ENCODE data around the gene GPRIN1.

The GPRIN1 gene

GRCh38 chr5:176647030-176647842 lies 37.3 kb upstream of the GPRIN1 start, which contains the start of gene TSPAN17:
TSPAN17 (plus strand) TSS chr5:176647484; CDS start chr5:176647616, 132 bp downstream.
- Histone ChIP-seq H3K4me3 (peak within 1 kb of the TSS; percentile 64 to 82 (median 74)), H3K9ac (peak within 1 kb of the TSS; percentile 76 to 92 (median 85)), H3K9me3 (replicated peaks in 1 of 11) (no peaks in the 10 kb centered on the region), H4K20me1 (peaks cover 21 to 45% (median 41%) of the 10 kb centered on the region in 11 experiments; a peak in 20 of 22 replicates), H3K4me2 (peak within 1 kb of the TSS; percentile 95 to 100 (median 99)), H3K4me1 (peaks cover 52 to 79% (median 73%) of the 10 kb centered on the region in 10 experiments), H3K27ac (peak within 1 kb of the TSS; percentile 76 to 91 (median 84)), H3K36me3 (peaks cover 0 to 3% (median 0%) of the 10 kb centered on the region in 11 experiments; a peak in 2 of 22 replicates), H3K27me3 (peaks cover 0 to 10% (median 0%) of the 10 kb centered on the region in 11 experiments; a peak in 1 of 22 replicates)
- TF ChIP-seq Cebpa-rat (IDR thresholded peaks at IDR 0.05) = no peak

- peak overlapping the region; percentile 75 to 99 (median 89) for H3K4me2 ChIP-seq
- peaks cover 0 to 10% (median 0%) of the 10 kb centered on the region in 11 experiments; a peak in 1 of 22 replicates for H3K27me3 ChIP-seq
- no peak for TF ChIP-seq Cebpa-rat (IDR thresholded peaks at IDR 0.05)
- H3K9ac ChIP-seq = peak overlapping the region; percentile 39 to 88 (median 84); a peak in 20 of 22 replicates
- no peaks in the 10 kb centered on the region for H3K36me3 ChIP-seq
- H3K27ac ChIP-seq = peak overlapping the region in 10 of 11 experiments; percentile 44 to 91 (median 78); a peak in 19 of 22 replicates
- peak overlapping the region in 9 of 10 experiments; percentile 64 to 82 (median 74); a peak in 16 of 20 replicates for H3K4me3 ChIP-seq
- H4K20me1 ChIP-seq = peaks cover 21 to 39% (median 36%) of the 10 kb centered on the region in 11 experiments; a peak in 20 of 22 replicates
- no peaks in the 10 kb centered on the region for H3K9me3 ChIP-seq (replicated peaks in 1 of 11)
- peaks cover 47 to 73% (median 67%) of the 10 kb centered on the region in 10 experiments for H3K4me1 ChIP-seq
Observed at GRCh38 chr5:176646707-176647029, 36.7 kb upstream of the GPRIN1 start.

GRCh38 chr5:176646049-176646706 lies 36.2 kb upstream of the GPRIN1 start:
- H3K4me2 ChIP-seq = peak overlapping the region; percentile 75 to 99 (median 89)
- peak overlapping the region in 7 of 10 experiments; percentile 64 to 82 (median 74); a peak in 4 of 20 replicates for H3K4me3 ChIP-seq
- peaks cover 16 to 35% (median 31%) of the 10 kb centered on the region in 11 experiments; a peak in 20 of 22 replicates for H4K20me1 ChIP-seq
- no peaks in the 10 kb centered on the region for H3K9me3 ChIP-seq (replicated peaks in 1 of 11)
- peak overlapping the region in 9 of 11 experiments; percentile 67 to 91 (median 79); a peak in 19 of 22 replicates for H3K27ac ChIP-seq
- H3K27me3 ChIP-seq = peaks cover 0 to 6% (median 0%) of the 10 kb centered on the region in 11 experiments; a peak in 1 of 22 replicates
- H3K4me1 ChIP-seq = peaks cover 42 to 68% (median 63%) of the 10 kb centered on the region in 10 experiments
- no peaks in the 10 kb centered on the region for H3K36me3 ChIP-seq
- no peak for TF ChIP-seq Cebpa-rat (IDR thresholded peaks at IDR 0.05)
- H3K9ac ChIP-seq = peak overlapping the region in 10 of 11 experiments; percentile 59 to 88 (median 84); a peak in 18 of 22 replicates

GRCh38 chr5:176644878-176645670 lies 35.1 kb upstream of the GPRIN1 start:
- Histone ChIP-seq H3K4me1 (peaks cover 31 to 60% (median 53%) of the 10 kb centered on the region in 10 experiments), H4K20me1 (peaks cover 5 to 24% (median 20%) of the 10 kb centered on the region in 11 experiments; a peak in 20 of 22 replicates), H3K4me2 (peak overlapping the region in 8 of 11 experiments; percentile 31 to 59 (median 48); a peak in 12 of 22 replicates), H3K27me3 (no peaks in the 10 kb centered on the region), H3K9ac (no peak overlapping the region), H3K9me3 (replicated peaks in 1 of 11) (no peaks in the 10 kb centered on the region), H3K27ac (no peak overlapping the region), H3K36me3 (no peaks in the 10 kb centered on the region), H3K4me3 (no peak overlapping the region)
- TF ChIP-seq Cebpa-rat (IDR thresholded peaks at IDR 0.05) = no peak

GRCh38 chr5:176644294-176644693 lies 34.3 kb upstream of the GPRIN1 start:
- no peaks in the 10 kb centered on the region for H3K36me3 ChIP-seq
- no peaks in the 10 kb centered on the region for H3K9me3 ChIP-seq (replicated peaks in 1 of 11)
- no peak overlapping the region for H3K27ac ChIP-seq
- H3K4me3 ChIP-seq = no peak overlapping the region
- peak overlapping the region in 9 of 11 experiments; percentile 12 to 59 (median 46); a peak in 16 of 22 replicates for H3K4me2 ChIP-seq
- peaks cover 0 to 16% (median 12%) of the 10 kb centered on the region in 11 experiments; a peak in 16 of 22 replicates for H4K20me1 ChIP-seq
- peaks cover 23 to 58% (median 50%) of the 10 kb centered on the region in 10 experiments for H3K4me1 ChIP-seq
- 0 out of 22 replicates have a peak overlapping the region, but pooled peaks of 1 of the 11 experiments have one; percentile 34 for H3K9ac ChIP-seq
- H3K27me3 ChIP-seq = no peaks in the 10 kb centered on the region
- no peak for TF ChIP-seq Cebpa-rat (IDR thresholded peaks at IDR 0.05)

GRCh38 chr5:176643491-176644219 lies 33.7 kb upstream of the GPRIN1 start:
- Histone ChIP-seq H3K9me3 (replicated peaks in 1 of 11) (no peaks in the 10 kb centered on the region), H4K20me1 (peaks cover 0 to 9% (median 7%) of the 10 kb centered on the region in 11 experiments; a peak in 14 of 22 replicates), H3K4me3 (no peak overlapping the region), H3K27ac (no peak overlapping the region), H3K4me1 (peaks cover 17 to 53% (median 44%) of the 10 kb centered on the region in 10 experiments), H3K4me2 (peak overlapping the region in 9 of 11 experiments; percentile 12 to 59 (median 46); a peak in 15 of 22 replicates), H3K9ac (0 out of 22 replicates have a peak overlapping the region, but pooled peaks of 2 of the 11 experiments have one; percentile 9 to 34), H3K36me3 (no peaks in the 10 kb centered on the region), H3K27me3 (no peaks in the 10 kb centered on the region)
- no peak for TF ChIP-seq Cebpa-rat (IDR thresholded peaks at IDR 0.05)

GRCh38 chr5:176642675-176643490 lies 32.9 kb upstream of the GPRIN1 start:
- H4K20me1 ChIP-seq = peaks cover 0 to 2% (median 0%) of the 10 kb centered on the region in 11 experiments; a peak in 4 of 22 replicates
- H3K4me2 ChIP-seq = peak overlapping the region in 3 of 11 experiments; percentile 45 to 59 (median 46); a peak in 2 of 22 replicates
- H3K27me3 ChIP-seq = no peaks in the 10 kb centered on the region
- H3K36me3 ChIP-seq = no peaks in the 10 kb centered on the region
- no peak overlapping the region for H3K9ac ChIP-seq
- H3K4me3 ChIP-seq = no peak overlapping the region
- H3K9me3 ChIP-seq (replicated peaks in 1 of 11) = no peaks in the 10 kb centered on the region
- TF ChIP-seq Cebpa-rat (IDR thresholded peaks at IDR 0.05) = no peak
- H3K27ac ChIP-seq = no peak overlapping the region
- peaks cover 9 to 45% (median 37%) of the 10 kb centered on the region in 10 experiments for H3K4me1 ChIP-seq

All from BLaER1 treated with 17β-estradiol and CSF1 and Interleukin-3, amounts not matched to agents 10 nM and 100 nM (cell line).